GM18951 (cell line): ENCODE measurements around the gene SLC5A9.

Source experiments
- POLR2A ChIP-seq: IDR thresholded peaks from 4 replicates; pipeline ENCODE4 v1.6.1; 2011; ENCODE audit warnings: mild to moderate bottlenecking; ENCODE audit not compliant: insufficient read length, insufficient read depth; ENCODE audit errors: extremely low read depth
- in situ Hi-C: fragments of 300-500 bp; cut with MboI; formaldehyde crosslinking; loops from one replicate; pipeline ENCODE4 v1.12.0; 2022; ENCODE audit warnings: low sequenced_read_pairs, mixed read lengths, inconsistent platforms; ENCODE audit not compliant: unreplicated experiment

SLC5A9 gene

DNA sequence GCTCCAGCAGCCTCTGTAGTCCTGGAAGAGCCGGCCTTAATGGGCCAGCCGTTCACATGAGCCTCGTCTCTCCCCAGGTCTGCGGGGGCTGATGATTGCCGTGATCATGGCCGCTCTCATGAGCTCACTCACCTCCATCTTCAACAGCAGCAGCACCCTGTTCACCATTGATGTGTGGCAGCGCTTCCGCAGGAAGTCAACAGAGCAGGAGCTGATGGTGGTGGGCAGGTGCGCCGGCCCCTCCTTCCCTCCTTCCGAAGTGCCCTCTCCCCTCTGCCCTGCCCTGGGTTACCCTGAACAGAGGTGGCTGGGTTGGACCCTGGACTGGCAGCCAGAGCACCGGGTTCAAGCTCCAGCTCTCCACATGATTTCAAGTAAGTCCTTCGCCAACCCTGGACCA lies 13.1 kb downstream of the SLC5A9 start:
- in situ Hi-C loops: no loop called here
- no peak for TF ChIP-seq POLR2A

DNA sequence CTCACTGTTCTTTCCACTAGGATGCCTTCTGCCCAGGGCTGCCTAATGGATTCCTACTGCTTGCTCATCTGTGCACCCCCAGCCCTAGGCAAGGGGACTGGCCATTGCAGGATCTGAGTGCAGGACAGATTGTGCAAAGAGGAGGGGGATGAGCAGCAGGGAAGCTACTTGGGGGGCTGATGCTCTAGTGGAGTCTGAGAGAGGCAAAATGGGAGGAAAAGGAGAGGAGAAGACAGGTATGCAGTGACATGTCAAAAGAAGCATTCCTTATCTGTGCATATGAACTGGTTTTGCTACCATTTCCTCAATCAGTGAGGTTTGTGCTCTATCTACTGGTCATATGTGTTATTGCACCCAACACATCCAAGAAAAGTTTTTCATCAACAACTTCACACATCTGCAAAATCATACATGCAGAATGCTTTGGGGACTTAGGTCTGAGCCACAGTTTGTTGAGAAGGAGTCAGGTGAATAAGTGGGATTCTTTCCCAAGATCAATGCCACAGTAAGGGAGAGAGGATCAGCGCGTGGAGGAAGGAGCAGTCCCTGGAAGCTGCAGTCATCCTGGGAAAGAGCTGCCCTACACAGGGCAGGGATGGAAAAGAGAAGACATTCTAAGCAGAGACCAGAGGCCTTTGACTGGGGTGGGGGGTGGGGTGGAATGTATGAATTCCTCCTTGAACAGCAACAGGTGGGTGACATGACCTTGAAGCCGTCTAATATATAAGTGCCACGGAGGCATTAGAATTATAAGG lies 14.4 kb downstream of the SLC5A9 start:
- in situ Hi-C loops: no loop called here
- TF ChIP-seq POLR2A: no peak

- in situ Hi-C loops: no loop called here
Measured at GRCh38 chr1:48242141-48242736, 19.7 kb downstream of the SLC5A9 start.

GRCh38 chr1:48245106-48245505 lies 22.6 kb downstream of the SLC5A9 start:
- in situ Hi-C loops: no loop called here
- no peak for TF ChIP-seq POLR2A

More at GRCh38 chr1:48242141-48242736, 19.7 kb downstream of the SLC5A9 start:
- TF ChIP-seq POLR2A: no peak

DNA sequence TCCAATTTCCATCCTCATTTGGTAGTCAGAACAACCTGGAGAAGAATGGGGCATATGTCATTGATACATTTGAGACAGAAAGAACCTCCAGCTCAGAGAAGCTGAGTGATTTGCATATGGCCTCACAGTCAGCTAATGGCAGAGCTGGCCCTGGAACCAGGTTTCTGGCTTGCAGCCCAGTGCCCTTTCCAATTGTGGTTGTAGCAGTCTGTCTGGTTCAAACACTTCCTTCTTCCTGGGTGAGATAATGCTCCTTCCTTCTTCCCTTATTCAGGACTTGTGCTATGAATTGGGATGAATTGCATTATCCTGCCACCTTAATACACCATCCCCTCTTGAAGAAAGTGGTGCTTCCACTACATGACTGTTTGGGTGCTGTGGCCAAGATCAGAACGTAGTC lies 24.2 kb downstream of the SLC5A9 start:
- no peak for TF ChIP-seq POLR2A
- in situ Hi-C loops: no loop called here

GRCh38 chr1:48248356-48248755 lies 25.8 kb downstream of the SLC5A9 start:
- no peak for TF ChIP-seq POLR2A
- in situ Hi-C loops: no loop called here

GRCh38 chr1:48249868-48250267 lies 27.4 kb downstream of the SLC5A9 start:
- in situ Hi-C loops: no loop called here
- no peak for TF ChIP-seq POLR2A

- in situ Hi-C loops: no loop called here
- TF ChIP-seq POLR2A: no peak
Measured at GRCh38 chr1:48250572-48250971, 28.1 kb downstream of the SLC5A9 start.

DNA sequence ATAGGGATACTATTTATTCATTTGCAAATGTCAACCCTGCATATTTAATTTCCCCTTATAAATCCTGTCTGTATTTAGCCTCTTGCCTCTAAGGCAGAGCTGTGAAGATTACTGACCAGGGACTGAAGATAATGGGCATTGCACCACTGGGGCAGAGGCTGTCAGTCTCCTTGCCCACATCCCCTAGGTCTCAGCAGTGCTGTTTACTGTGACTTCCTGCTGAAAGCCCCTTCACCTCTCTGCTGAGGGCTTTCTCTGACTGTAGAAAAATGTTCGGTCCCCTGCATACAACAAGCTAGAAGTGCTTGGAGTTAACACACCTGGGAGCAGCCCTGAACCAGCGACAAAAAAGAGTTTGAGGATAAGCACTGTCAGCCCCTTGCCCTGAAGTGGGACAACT lies 28.8 kb downstream of the SLC5A9 start:
- TF ChIP-seq POLR2A: no peak
- in situ Hi-C loops: no loop called here

- in situ Hi-C loops: no loop called here
- TF ChIP-seq POLR2A: no peak
Measured at GRCh38 chr1:48251821-48252220, 29.3 kb downstream of the SLC5A9 start.

DNA sequence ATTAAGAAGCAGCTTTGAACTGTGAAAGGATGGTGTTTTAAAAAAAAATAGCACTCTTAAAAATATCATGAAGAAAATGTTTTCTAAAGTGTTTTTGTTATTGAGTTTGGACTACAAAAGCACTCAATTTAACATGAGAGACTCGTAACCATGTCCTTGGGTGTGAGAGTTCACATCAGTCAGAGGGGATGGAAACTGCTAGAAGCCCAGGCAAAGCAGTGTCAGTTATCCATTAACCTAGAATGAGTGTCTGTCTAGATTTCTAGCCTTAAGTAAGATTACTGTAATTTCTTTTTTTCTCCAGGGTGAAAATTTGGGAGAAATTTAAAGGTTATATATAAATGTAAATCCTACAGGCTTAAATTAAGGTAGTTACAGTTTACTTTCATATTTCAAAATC lies 31.7 kb downstream of the SLC5A9 start:
- no peak for TF ChIP-seq POLR2A
- in situ Hi-C loops: no loop called here

GRCh38 chr1:48258106-48258505 lies 35.6 kb downstream of the SLC5A9 start:
- TF ChIP-seq POLR2A: no peak
- in situ Hi-C loops: no loop called here

- in situ Hi-C loops: no loop called here
- no peak for TF ChIP-seq POLR2A
Measured at GRCh38 chr1:48261881-48262400, 39.4 kb downstream of the SLC5A9 start.

GRCh38 chr1:48263041-48263440 lies 40.5 kb downstream of the SLC5A9 start:
- no peak for TF ChIP-seq POLR2A
- in situ Hi-C loops: no loop called here
